HG03432 (cell line): Measurements from ENCODE around the gene SMURF1.
"Not testable (repeated sequence)": the region's sequence is repeated elsewhere in the genome, so short reads cannot be mapped to it uniquely, and the experiment has no call there.

Experiments used
- ATAC-seq: cut with Tn5 transposase; IDR thresholded peaks from one replicate; pipeline ENCODE4 v1.9.1; 2021; ENCODE audit warnings: mild to moderate bottlenecking, moderate library complexity; ENCODE audit not compliant: unreplicated experiment

Gene SMURF1

GRCh38 chr7:99122762-99123161 lies 21.1 kb downstream of the SMURF1 start:
- ATAC-seq: no peak

GRCh38 chr7:99121496-99122021 lies 22.3 kb downstream of the SMURF1 start:
- ATAC-seq: no peak

DNA sequence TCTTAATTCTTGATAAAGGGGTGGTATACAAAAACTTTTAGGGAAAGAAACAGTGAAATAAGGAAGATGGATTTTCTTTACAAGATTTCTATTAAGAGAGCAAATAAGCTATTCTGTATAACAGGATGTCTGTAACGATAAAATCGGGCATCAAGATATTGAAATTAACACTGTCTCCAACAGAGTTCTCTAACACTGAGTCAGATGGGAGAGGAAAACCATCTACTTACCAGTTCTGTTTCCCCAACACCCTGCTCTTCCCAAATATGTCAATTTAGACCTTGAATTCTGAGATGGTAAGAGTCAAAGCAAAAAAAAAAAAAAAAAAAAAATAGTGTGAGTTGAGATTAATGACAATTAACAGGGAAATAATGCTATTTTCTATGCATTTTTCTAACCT lies 23.0 kb downstream of the SMURF1 start:
- ATAC-seq: no peak

GRCh38 chr7:99120501-99120900 lies 23.4 kb downstream of the SMURF1 start:
- ATAC-seq: no peak

DNA sequence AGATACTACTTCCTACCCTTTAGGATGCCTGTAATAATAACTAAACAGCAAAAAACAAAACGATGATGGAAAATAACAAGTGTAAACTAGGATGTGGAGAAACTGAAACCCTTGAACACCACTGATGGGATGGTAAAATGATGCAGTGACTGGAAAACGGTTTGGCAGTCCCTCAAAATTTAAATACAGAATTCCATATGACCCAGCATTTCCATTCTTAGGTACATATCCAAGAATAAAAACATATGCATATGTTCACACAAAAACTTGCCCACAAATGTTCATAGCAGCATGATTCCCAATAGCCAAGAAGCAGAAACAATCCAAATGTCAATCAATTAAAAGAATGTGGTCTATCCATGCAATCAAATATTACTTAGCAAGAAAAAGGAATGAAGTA lies 25.8 kb downstream of the SMURF1 start:
- no peak for ATAC-seq

DNA sequence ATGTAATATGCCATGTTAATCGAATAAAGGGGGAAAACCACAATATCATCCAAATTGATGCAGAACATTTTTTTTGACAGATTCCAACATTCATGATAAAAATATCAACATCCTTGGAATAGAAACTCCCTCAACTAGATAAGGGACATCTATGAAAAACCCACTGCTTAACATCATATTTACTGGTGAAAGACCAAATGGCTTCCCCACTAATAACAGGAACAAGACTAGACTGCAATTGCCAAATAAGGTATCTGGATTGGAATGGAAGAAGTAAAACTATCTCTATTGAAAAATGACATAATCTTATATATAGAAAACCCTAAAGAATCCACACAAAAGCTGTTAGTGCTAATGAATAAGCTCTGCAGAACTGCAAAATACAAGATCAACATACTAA lies 27.8 kb downstream of the SMURF1 start:
- no peak for ATAC-seq

DNA sequence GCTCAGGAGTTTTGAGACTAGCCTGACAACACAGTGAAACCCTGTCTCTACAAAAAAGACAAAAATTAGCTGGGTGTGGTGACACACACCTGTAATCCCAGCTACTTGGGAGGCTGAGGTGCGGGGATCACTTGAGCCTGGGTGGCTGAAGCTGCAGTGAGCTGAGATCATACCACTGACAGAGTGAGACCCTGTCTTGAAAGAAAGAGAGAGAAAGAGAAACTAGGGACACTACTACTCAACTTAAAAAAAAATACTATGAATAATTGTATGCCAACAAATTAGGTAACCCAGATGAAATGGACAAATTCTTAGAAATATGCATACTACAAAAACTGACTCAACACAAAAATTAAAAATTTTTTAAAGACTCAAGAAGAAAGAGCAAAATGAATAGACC lies 28.5 kb downstream of the SMURF1 start:
- ATAC-seq: no peak

DNA sequence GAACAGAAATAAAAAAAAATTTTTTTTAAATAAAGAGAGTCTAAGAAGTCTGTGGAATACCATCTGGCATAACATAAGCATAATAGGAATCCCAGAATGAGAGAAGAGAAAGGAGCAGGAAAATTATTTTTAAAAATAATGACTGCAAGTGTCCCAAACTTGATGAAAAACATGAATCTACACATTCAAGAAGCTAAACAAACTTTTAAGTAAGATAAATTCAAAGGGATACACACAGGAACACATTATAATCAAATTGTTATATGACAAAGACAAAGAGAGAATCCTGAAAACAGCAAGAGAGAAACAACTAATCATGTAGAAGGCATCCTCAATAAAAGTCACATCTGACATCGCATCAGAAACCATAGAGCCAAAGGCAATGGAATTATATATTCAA lies 30.9 kb downstream of the SMURF1 start:
- no peak for ATAC-seq

- ATAC-seq: peak; percentile 82
Observed at GRCh38 chr7:99112097-99112496, 31.8 kb downstream of the SMURF1 start.

DNA sequence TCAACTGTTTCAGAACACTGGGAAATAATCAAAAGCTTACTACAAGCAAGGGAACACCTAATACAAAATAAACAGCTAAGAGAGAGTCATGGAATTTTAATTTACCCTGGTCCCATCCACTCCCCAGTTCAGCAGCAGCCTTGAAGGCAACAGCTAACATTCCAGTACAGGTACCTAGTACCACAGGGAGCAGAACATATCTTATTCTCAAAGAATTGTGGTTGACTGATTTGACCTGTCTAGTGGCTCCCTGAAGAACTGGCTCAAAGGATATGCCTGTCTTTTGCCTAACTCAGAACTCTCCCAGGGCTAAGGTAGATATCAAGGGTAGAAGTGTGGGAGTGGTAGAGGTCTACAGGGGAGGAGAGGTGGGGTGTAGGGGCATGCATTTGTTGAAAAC lies 32.3 kb downstream of the SMURF1 start:
- ATAC-seq: peak; percentile 5

DNA sequence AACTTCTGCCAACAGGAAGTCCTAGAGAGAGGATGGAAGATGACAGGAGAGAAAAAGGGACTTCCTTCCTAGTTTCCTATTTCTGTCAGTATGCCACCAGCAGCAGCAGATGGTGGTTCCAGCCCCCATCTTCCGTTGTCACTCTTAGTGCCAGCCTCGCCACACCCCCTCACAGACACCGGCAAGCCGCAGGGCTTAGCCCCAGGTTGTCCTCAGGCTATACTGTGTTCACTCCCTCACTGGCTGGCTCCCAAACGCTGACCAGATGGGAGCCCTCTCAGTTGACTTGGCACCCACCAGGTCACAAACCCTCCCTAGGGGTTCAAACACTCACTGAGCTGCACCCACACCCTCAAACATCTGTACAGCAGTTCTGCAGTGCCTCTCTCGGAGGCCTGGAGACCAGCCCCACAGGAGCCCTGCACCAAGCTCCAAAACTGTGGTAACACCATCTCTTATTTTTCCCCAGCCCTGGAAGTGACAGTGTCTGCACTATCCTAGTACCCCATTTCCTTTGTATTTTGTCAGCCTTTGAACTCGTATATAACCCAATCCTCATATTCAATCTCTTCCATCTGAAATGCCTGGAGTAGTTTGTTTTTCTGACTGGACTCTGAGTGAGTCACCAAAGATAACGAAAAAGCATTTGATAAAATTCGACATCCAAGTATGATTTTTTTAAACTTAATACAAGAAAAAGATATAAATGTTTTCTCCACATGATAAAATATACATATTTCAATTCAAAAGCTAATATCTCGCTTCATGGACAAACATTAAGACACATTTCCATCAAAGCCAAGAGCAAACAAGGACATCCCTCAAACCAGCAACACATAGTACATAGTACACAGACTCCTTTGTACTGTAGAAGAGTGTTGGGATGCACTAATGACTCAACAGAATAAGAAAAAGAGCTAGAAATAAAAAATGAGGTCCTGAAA lies 34.5 kb downstream of the SMURF1 start:
- no peak for ATAC-seq

- ATAC-seq: no peak
Observed at GRCh38 chr7:99108613-99109012, 35.3 kb downstream of the SMURF1 start.

DNA sequence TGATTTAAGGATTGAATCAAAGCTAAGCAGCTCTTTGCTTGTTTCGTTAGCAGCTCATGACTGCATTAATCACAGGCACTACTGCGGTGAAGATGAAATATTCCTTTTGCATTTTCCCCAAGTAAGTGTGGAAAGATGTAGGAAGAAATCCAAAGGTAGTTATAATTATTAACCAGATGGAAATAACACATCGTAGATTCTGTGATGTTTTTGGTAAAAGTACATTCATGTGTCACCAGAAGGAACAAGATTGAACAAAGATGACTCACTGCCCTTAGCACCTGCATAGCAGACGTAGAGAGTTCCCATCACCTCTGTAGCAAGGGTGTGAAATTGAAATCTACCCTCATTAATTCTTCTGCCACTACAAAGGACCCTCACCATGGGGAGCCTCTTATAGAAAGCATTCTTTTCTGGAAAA lies 37.1 kb downstream of the SMURF1 start:
- no peak for ATAC-seq

GRCh38 chr7:99106411-99106810 lies 37.5 kb downstream of the SMURF1 start:
- no peak for ATAC-seq

GRCh38 chr7:99105756-99106155 lies 38.2 kb downstream of the SMURF1 start:
- no peak for ATAC-seq

DNA sequence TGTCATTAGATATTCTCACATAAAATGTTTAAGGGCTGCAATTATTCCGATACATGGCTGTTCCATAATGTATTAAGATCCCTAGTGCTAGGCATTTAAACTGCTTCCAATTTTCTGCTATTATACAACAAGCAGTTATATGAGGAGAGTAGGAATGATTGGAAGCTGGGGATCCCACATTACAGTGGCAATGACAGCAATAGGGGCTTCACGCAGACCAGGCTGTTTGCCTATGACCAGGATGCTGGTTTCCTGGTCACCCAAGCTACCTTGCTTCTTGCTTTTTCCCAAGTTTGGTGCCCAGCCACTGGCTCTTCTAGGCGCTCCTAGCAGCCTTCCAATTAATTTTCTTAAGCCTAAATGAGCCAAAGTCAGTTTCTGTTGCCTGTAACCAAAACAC lies 39.3 kb downstream of the SMURF1 start:
- ATAC-seq: no peak

DNA sequence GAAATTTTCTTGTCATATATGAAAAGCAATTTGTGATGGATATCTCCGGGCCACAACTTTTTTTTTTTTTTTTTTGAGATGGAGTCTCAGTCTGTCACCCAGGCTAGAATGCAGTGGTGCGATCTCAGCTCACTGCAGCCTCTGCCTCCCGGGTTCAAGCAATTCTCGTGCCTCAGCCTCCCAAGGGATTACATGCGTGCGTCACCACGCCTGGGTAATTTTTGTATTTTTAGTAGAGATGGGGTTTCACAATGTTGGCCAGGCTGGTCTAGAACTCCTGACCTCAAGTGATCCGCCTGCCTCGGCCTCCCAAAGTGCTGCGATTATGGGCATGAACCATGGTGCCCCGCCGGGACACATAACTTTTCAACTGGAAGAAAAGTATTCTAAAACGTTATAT lies 40.1 kb downstream of the SMURF1 start:
- not testable (repeated sequence) for ATAC-seq

DNA sequence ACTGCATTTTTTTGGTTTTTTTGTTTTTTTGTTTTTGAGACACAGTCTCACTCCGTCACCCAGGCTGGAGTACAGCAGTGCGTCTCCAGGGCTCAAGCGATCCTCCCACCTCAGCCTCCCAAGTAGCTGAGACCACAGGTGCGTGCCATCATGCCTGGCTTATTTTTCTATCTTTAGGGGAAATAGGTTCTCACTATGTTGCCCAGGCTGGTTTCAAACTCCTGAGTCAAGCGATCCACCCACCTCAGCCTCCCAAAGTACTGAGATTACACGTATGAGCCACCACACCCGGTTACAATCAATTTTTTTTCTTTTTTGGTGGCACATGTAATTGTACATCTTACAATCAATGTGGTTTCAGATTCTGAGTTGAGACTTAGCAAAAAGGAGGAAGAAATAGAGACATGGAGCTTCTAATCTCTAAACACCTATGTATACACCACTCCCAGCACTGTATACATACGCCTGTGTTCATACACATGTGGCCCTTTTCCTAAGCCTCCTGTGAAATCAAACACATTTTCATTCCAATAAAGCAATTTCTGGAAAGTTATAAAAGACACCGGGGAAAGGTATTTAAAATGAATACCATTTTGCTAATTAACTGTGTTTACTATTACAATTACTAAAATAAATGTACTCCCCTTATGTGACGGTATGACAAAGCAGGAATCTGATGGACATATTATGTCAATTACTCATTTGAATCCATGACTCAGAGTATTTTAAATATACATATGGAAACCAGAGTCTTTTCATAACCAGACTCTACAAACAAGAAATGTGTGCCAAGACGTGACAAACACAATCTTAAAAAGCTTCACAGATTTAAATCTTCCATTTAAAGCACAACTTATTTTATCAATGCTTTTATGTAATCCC lies 40.9 kb downstream of the SMURF1 start:
- no peak for ATAC-seq

DNA sequence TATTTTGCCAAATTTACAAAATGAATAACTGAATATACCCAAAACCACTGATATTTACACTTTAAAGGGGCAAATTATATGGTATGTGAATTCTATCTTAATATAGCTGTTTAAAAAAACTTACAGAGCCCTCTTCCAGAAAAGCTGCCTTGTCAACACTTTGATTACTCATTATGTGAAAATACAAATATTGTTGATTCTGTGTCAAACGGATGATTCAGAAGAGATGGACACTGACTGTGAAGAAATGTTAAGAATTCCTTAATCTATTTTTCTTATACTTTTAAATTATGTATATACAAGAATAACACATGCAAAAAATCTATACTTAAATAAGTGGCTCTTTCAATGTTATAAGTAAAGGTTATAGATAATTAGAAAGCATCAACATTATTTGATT lies 41.5 kb downstream of the SMURF1 start:
- no peak for ATAC-seq

- not testable (repeated sequence) for ATAC-seq
Observed at GRCh38 chr7:99101516-99101915, 42.4 kb downstream of the SMURF1 start.

- no peak for ATAC-seq
Observed at GRCh38 chr7:99099499-99100077, 44.3 kb downstream of the SMURF1 start.
